Measurements from ENCODE around the gene SLC6A19. TPM values are rescaled to one million over a fixed set of nuclear protein-coding genes. Genes with fewer than 3 reads are reported as not detected.
"Not testable (repeated sequence)": the region's sequence is repeated elsewhere in the genome, so short reads cannot be mapped to it uniquely, and the experiment has no call there.

Gene SLC6A19
- total and polyA plus RNA-seq, 12 donors, result under 0.01 TPM; not detected in 11

DNA sequence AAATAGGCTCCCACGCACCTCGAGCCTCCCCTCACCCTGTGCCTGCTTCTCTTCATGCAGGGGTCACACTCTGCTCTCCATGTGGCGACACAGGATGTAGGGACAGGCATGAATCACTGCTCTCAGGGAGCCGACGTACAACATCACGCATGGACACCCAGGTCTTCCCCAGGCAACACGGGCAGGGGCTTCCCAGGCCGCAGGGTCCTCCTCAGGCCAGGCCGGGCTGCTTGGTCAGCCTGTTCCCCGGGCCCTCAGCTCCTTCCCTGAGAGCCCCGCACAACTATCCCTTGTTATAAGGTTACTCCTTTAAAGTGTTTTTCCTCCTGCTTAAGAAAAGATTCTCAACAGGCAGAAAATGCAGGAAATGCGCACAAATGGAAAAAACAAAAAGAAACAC, 24.8 kb downstream of the SLC6A19 start:
- Histone ChIP-seq H3K4me1 (replicated peaks in 1 of 2) (no peaks in the 10 kb centered on the region), H3K27me3 (no peaks in the 10 kb centered on the region), H3K36me3 (replicated peaks in 1 of 2) (no peaks in the 10 kb centered on the region), H3K27ac (no peak overlapping the region), H3K9me3 (replicated peaks in 1 of 3) (no peaks in the 10 kb centered on the region), H3K4me3 (no peak overlapping the region)
- WGBS, 4 donors, result 71 to 83% (median 75%) methylated on average over 8 to 12 of the region's 12 CpGs
- no peak for DNase-seq
- intact Hi-C loops (cut with DNase I), result no loop called here
- TF ChIP-seq, protein P1, sequence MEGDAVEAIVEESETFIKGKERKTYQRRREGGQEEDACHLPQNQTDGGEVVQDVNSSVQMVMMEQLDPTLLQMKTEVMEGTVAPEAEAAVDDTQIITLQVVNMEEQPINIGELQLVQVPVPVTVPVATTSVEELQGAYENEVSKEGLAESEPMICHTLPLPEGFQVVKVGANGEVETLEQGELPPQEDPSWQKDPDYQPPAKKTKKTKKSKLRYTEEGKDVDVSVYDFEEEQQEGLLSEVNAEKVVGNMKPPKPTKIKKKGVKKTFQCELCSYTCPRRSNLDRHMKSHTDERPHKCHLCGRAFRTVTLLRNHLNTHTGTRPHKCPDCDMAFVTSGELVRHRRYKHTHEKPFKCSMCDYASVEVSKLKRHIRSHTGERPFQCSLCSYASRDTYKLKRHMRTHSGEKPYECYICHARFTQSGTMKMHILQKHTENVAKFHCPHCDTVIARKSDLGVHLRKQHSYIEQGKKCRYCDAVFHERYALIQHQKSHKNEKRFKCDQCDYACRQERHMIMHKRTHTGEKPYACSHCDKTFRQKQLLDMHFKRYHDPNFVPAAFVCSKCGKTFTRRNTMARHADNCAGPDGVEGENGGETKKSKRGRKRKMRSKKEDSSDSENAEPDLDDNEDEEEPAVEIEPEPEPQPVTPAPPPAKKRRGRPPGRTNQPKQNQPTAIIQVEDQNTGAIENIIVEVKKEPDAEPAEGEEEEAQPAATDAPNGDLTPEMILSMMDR (IDR thresholded peaks at IDR 0.05), result no peak
- TF ChIP-seq POLR2A (IDR thresholded peaks at IDR 0.05), result no peak

DNA sequence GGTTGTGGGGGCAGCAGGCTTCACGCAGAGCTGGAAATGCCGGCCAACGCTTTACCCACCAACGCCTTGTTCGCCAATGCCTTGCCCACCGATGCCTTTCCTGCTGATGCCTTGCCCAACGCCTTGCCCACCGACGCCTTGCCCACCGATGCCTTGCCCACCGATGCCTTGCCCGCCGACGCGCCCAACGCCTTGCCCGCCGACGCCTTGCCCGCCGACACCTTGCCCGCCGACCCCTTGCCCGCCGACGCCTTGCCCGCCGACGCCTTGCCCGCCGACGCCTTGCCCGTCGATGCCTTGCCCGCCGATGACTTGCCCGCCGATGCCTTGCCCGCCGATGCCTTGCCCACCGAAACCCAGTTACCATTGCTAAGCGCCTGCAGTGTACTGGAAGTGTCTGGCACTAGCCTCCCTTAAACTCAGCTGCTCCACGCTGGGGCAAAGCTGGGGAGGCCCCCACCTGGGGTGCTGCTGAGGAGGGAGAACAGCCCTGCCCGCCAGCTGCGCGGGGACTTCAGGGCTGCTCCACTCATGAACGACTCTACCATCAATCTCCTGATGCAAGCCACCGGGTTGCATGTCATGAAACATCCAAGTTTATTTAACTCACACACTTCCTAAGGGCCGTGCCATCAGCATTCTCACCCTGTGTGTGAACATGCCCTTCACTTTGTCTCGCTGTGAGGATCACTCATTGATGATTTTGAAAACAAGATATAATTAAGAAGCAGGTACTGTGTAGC, 25.6 kb downstream of the SLC6A19 start:
- no peaks in the 10 kb centered on the region for H3K36me3 ChIP-seq (replicated peaks in 1 of 2)
- H3K4me3 ChIP-seq, result no peak overlapping the region
- no peak overlapping the region for H3K27ac ChIP-seq
- no peaks in the 10 kb centered on the region for H3K4me1 ChIP-seq (replicated peaks in 1 of 2)
- DNase-seq, result no peak
- intact Hi-C loops (cut with DNase I), result no loop called here
- WGBS, 4 donors, result 83 to 87% (median 84%) methylated on average over 45 to 50 of the region's 50 CpGs
- no peaks in the 10 kb centered on the region for H3K27me3 ChIP-seq
- TF ChIP-seq, protein P1 (IDR thresholded peaks at IDR 0.05), result no peak
- no peak for TF ChIP-seq POLR2A (IDR thresholded peaks at IDR 0.05)
- H3K9me3 ChIP-seq (replicated peaks in 1 of 3), result no peaks in the 10 kb centered on the region

DNA sequence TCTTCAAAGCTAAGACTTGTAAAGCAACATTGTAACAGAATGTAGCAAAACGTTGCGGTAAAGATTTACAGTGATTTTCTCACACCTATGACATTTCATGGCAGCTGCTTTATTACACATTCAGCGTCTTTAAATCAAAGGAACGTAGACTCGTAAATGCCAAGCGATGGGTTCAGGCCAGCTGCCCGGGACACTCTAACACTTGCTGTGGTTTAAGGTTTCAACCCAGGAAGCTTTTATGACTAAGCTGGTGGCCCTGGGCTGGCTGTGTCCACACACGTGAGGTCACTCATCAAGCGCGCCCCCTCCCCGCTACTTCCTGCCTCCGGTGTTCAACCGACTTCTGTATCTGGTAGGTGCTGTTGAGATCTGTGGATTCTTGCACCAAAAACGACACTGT, 26.3 kb downstream of the SLC6A19 start:
- H3K27ac ChIP-seq, result no peak overlapping the region
- DNase-seq, result peak in 2 of 7 donors; percentile 7 to 23
- TF ChIP-seq, protein P1 (IDR thresholded peaks at IDR 0.05), result no peak
- no peak for TF ChIP-seq POLR2A (IDR thresholded peaks at IDR 0.05)
- H3K4me1 ChIP-seq (replicated peaks in 1 of 2), result no peaks in the 10 kb centered on the region
- no peak overlapping the region for H3K4me3 ChIP-seq
- no peaks in the 10 kb centered on the region for H3K27me3 ChIP-seq
- WGBS, 4 donors, result 19 to 25% (median 23%) methylated on average over 14 of the region's 14 CpGs
- H3K9me3 ChIP-seq (replicated peaks in 1 of 3), result no peaks in the 10 kb centered on the region
- intact Hi-C loops (cut with DNase I), result no loop called here
- no peaks in the 10 kb centered on the region for H3K36me3 ChIP-seq (replicated peaks in 1 of 2)

DNA sequence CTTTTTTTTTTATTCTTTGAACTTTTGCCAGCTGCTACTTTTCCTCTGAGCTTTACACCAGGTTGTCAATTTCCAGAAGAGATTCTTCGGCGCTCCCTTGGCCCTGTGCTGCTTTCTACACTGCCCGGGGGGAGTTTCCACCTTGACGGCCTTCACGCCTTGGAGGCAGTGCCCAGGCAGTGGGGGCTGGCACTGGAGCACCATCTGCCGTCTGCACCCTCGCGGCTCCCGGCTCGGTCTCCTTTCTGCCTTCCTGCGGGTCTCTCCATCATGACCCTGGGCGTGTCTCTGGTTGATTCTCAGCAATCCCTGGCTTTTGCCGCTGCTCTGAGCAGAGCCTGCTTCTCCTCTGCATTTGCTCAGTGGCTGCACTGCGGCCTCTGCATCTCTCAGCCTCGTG, 26.7 kb downstream of the SLC6A19 start:
- H3K4me3 ChIP-seq, result no peak overlapping the region
- WGBS, 4 donors, result 45 to 68% (median 52%) methylated on average over 12 to 15 of the region's 15 CpGs
- no peaks in the 10 kb centered on the region for H3K27me3 ChIP-seq
- TF ChIP-seq, protein P1 (IDR thresholded peaks at IDR 0.05), result no peak
- no peak for TF ChIP-seq POLR2A (IDR thresholded peaks at IDR 0.05)
- DNase-seq, result no peak
- intact Hi-C loops (cut with DNase I), result no loop called here
- no peak overlapping the region for H3K27ac ChIP-seq
- H3K4me1 ChIP-seq (replicated peaks in 1 of 2), result no peaks in the 10 kb centered on the region
- no peaks in the 10 kb centered on the region for H3K9me3 ChIP-seq (replicated peaks in 1 of 3)
- H3K36me3 ChIP-seq (replicated peaks in 1 of 2), result no peaks in the 10 kb centered on the region

DNA sequence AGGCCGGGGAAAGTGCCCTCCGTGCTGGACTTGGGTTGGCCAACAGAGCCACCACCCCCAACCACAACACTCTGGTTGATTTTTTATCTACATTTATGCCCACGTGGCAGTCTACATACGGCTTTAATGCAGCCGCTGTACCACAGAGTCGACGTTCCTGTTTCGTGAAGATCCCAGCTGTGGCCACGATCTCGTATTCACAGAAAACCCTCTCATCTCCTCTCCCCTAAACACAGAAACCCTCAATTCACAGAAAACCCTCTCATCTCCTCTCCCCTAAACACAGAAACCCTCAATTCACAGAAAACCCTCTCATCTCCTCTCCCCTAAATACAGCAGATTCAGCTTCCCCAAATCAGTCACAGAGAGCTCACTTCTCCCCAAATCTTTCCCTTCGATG, 27.6 kb downstream of the SLC6A19 start:
- H3K9me3 ChIP-seq (replicated peaks in 1 of 3); intact Hi-C loops (cut with DNase I); H3K4me3 ChIP-seq; H3K27ac ChIP-seq; H3K27me3 ChIP-seq; DNase-seq; H3K36me3 ChIP-seq (replicated peaks in 1 of 2); H3K4me1 ChIP-seq (replicated peaks in 1 of 2): not testable (repeated sequence)
- 84 to 88% (median 85%) methylated on average over 11 of the region's 11 CpGs for WGBS, 4 donors

Measured in adrenal gland (tissue), 12 donors.